ENCODE measurements around the gene CTXND1.
A peak's percentile ranks its signal among the peaks of the same experiment; 100 is the strongest.

CTXND1 gene

DNA sequence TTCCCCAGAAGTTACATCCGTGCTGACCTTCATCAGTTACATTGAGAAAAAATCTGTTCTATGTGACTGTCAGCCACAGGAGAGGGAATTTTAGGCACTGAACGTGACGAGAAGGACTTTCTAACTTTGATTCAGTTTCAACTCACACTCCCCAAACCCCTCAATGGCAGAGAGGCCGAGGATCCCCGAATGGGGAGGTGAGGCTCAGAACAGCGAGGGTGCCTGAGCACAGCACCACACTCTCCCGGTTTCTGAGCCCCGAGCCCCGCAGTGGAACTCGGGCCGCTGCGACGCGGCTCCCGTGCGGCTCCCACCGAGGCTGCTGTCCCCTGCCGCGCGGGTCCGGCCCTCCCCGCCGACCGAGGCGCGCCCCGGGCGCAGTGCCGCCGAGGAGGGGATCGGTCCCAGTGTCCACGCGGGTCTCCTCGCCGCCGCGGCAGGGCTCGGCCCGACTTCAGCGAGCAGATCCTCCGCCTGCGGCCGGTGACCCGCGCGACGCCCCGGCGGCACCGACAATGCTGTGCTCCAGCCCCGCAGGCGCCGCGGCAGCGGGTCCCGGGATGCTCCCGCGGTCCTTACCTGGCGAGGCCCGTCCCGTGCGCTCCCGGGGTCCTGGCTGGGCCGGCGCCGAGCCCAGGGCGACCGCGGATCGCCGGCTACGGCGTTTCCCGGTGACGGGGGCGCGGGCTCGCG lies 439 bp downstream of the CTXND1 start:
- no peak for DNase-seq (ENCODE audit: low spot score)

DNA sequence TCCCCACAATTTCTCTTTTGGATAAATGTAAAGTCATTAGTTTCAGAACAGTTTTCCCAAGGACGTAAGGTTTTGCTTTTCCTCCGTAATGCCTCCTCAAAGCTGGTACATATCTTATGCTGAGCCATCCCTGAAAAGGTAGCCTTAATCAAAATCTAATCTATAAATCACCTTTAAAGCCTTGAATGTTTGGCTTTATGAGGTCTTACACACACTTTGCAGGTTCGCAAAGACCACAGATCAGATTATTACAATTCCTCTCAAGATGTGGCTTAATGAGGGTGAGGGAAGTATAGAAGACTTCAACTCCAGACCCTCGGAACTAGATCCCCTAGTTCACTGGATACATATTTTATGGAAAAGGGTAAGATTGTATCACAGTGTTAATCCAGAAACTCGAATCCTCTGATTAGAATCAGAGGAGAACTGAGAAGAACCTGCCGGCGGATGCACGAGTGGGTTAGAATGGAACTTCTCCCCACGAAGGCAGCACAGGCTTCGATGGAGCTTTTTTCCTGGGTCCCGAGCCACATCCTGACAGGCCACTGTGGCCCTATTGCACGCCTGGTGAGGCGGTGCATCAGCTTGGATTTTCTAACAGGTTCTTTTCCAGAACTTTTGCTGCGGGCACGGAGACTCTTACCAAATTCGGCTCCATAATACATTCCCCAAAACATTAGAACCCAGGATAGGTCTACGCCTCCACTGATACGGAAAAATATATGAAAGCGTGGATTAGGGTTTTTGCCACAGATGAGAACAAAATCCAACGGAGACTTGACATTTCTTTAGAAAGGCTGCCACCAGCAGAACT lies 1.2 kb downstream of the CTXND1 start:
- DNase-seq (ENCODE audit: low spot score) = no peak

DNA sequence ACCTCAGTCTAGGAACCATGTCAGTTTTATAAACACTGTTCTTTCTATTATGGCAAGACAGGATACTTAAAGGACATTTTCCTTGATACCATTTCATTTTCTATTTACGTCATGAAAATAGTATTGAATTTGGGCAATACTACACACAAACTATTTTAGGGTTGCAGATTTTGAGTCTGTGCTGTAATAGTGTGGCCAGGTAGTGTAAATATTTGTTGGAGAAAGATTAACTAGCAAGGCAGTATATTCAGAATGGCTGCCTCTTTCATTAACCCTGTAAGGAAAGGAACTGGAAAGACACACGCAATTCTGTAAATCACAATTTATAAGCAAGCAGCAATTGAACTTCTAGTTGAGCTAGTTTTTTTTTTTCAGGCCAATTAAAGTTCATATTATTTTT lies 2.0 kb downstream of the CTXND1 start:
- DNase-seq (ENCODE audit: low spot score) = no peak

DNA sequence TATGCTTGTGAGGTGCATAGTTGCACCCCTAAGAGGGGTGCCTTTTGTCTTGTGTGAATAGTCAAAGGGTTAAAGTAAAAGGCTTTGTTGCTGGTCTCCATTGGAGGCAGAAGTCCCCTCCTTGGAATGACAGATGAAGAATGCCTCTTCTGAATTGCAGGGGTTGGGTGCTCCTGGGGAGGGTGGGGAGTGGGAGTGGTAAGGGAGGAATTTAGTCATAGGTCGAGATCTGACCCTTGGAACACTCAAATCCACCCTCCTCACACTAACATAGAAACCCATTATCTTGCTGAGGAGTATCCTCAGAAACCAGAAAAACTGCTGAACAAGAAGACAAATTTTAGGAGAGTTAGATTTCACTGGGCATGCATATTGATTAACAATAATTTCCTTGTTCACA lies 4.7 kb downstream of the CTXND1 start:
- no peak for DNase-seq (ENCODE audit: low spot score)

DNA sequence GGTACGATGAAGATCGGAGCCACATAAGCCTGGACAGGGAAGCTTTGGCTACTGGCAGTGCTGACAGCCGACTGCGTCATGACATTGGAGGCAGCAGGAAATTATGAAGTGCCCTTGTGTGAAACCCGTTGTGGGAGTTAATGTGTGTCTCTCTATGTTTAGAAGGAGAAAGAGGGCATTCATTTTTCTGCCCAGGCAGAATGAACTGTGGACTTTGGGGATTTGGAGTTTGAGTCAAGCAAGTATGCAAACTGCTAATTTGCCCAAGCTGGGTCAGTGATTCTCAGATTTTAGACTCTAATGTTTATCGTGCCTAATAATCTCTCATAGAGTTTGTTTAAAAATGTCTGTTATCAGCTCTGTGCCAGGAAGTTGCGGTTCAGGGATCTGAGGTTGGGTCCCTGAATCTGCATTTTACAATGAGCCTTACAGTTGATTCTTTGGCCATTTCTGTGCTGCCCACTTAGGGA lies 5.6 kb downstream of the CTXND1 start:
- peak; percentile 59 for DNase-seq (ENCODE audit: low spot score)

DNA sequence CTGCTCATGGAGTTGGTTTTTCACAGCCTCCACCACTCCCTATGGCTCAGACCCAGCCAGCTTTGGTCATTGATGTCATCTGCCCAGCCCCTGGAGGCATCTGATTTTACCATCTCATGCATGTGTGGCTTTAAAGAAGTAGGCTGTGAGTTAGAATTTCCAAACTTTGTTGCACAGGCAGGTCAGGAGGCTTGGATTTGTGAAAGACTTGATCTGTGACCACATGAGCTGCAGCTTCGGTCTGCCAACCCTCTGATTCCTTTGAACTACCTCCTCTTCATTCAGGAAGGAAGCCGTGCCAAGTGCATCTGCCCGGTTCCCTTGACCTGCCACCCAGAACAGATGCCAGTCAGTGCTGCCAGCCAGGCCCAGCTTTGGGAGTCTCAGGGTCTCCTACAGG lies 9.2 kb downstream of the CTXND1 start:
- peak; percentile 52 for DNase-seq (ENCODE audit: low spot score)

DNA sequence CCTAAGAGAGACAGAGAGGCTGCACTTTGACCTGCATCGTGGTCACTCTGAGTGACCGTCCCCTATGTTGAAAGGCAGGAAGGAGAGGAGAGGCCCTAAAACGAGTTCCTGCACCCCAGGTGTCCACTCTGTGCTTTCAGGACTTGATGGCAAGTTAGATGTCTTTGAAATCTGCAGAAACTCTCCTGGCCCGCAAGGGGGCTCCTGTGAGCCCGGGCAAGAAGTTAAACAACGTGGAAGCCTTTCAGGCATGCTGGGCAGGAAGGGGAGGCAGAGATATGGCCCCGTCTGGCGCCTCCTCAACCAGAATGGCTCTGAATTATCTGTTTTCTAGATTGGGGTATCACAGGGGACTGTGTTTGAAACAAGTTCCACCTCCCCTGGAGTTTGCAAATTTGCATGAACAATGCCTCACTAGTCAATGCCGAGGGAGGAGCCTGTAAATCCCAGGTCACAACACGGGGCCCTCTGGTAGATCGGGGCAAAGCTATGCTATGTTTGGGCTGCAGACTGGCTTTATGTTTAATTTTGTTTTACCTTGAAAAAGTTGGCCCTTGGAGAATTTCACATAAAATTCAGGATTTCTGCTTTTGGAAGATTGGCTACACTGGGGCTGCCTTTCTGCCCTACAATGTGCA lies 9.8 kb downstream of the CTXND1 start:
- no peak for DNase-seq (ENCODE audit: low spot score)

DNA sequence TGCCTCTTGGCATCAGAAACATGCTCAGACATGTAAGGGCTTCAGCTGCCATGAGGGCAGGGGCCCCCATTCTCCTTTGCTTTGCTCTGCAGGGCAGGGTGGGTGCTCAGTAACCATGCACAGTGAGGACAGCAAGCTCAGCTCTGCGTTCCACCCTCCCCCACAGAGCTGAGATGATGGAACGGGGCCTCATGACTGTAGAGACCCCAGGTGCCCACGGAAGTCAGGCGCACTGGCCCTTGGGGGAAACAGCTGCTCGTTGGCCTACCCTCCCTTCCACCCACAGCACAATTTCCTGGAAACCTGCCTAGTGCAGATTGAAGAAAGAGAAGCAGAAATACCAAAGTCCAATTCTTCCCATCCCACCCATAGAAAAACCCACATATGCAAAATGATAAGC lies 10.5 kb downstream of the CTXND1 start:
- no peak for DNase-seq (ENCODE audit: low spot score)

DNA sequence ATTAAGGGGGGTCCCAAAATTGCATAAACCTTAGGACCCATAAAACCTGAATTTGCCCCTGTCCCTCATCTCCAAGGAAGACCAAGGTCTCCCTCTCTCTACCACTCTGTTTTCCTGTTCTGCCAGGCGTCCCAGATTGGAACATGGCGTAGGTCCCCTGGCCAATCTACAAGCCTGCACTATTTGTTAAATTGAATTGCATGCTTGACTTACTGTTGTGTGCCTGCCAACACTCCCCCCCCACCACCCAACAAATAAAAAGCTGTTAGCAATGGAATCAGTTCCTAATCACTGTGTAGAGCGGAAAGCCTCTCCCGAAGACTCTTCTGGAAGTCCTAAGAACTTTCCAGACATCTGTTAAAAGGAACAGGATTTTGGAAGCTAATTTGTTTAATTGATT lies 11.7 kb downstream of the CTXND1 start:
- DNase-seq (ENCODE audit: low spot score) = peak; percentile 66

DNA sequence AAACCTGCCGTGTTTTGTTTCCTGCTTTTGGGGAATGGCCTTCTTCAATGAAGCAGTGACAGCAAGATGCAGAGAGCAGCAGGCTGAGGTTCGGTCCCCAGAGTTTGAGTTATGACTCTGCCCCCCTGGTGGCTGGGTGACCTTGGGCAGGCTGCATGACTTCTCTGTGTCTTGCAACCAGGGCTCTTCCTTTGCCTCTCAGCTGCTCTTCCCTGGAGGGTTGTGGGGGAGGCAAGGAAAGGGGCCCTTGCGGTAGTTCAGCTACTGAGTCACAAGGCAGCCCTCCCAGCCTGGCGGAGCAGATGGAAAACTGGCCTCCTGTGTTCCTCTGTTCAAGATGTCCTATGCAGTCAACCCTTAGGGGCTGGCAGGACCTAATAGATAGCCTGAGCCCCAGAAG lies 17.1 kb downstream of the CTXND1 start:
- DNase-seq (ENCODE audit: low spot score) = no peak

DNA sequence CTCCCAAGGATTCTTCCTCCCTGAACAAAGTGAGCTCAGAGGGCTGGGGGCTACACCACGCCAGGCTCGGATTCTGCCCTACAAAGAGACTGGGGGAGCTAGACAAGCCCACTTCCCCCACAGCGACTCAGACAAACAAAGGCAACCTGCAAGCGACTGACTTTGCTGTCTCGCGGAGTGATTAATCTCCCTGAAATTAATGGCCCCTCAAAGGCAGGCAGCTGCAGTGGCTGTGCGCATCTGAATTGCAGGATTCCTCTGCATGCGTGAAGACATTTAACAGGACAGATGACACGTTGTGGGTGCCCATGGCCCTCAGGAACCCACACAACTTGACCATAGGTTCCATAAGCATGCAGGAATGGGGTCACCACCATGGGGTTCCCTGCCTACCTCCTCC lies 18.4 kb downstream of the CTXND1 start:
- no peak for DNase-seq (ENCODE audit: low spot score)

DNA sequence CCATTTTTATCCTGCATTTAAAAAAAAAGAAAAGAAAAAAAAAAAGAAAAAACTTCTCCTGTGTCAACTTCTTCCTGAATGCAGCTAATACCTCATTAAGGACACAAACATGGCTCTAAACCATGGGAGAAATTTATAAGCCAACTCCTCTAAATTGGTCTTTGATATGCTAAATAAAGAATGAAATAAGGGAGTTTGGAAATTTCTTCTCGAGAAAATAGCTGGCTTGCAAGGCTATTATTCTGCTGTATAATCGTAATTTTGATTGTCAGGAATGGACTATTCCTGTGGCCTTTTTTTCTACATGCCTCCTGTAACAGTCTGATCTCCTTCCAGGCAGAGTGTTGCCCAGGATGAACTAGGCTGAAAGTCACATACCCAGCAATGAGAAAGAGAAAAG lies 20.6 kb downstream of the CTXND1 start:
- no peak for DNase-seq (ENCODE audit: low spot score)

DNA sequence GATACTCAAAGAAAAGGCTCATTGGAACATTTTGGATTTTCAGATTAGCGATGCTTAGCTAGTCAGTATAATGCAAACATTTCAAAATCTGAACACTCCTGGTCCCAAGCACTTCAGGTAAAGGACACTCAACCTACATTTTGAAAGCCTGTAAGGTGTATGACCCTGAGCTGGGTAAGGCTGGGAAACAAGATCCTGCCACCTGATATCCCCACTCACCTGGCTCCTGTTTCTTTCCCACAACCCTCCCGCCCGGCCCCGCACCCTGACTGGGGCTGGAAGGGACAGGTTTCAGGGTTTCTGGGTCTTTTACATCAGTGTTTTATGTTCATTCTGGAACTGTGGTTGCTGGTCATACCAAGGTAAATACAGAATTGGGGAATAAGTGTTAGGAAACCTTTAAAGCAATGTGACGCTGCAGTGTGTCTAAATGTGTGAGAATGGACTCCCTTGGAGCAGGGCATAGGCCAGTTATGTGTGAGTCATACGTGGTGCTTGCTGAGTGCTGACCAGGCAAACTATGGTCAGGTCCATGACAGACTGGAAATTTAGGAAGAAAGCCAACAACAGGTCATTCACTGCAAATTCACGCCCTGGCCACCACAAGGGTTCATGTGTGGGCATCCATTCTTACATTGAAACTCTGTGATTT lies 22.9 kb downstream of the CTXND1 start:
- no peak for DNase-seq (ENCODE audit: low spot score)

DNA sequence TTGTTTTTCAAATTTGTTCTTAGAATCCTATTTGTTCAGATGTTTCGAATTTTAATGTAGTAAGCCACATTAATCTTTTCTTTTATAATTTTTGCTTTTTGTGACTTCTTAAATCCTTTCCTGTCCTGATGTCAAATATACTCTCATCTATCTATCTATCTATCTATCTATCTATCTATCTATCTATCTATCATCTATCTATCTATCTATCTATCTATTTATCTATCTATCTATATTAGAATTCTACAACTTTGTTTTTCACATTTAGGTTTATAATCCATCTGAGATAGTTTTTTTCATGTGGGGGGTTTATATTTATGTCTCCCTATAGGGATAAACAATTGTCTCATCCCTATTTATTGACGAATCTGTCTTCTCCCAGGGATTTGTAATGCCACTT lies 32.1 kb downstream of the CTXND1 start:
- no peak for DNase-seq (ENCODE audit: low spot score)

DNA sequence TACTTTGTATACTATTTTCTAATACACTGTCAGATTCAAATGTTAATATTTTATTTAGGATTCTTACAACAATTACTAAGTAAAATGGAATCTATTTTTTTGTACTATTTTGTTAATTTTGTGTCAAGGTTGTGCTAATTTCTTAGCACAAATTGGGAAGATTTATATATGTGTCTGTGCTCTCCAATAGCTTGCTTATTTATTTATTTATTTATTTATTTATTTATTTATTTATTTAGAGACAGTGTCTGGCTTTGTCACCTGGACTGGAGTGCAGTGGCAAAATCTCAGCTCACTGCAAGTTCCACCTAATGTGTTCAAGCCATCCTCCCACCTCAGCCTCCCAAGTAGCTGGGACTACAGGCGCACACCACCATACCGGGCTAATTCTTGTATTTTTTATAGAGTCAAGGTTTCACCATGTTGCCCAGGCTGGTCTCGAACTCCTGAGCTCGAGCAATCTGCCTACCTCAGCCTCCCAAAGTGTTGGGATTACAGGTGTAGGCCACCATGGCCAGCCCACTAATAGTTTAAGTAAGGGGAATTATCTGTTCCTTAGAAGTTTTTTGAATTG lies 34.6 kb downstream of the CTXND1 start:
- DNase-seq (ENCODE audit: low spot score) = no peak

DNA sequence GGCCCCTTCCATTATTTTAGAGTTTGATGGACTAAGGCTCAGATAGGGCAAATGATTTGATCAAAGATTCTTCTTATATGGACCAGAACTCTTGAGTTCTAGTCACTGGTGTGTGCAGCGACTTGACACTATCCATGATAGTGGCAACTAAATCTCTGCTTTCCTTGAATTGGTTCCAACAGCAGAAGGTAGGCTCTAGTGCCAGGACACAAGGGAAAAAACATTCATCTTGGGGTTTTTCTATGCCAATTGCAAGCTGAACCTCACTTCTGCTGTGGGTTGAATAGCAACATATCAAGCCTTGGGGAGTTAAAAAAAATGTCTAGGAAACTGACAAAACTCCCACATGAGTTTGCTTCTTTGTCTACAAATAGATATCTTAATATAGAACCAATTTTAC lies 35.1 kb downstream of the CTXND1 start:
- DNase-seq (ENCODE audit: low spot score) = no peak

DNA sequence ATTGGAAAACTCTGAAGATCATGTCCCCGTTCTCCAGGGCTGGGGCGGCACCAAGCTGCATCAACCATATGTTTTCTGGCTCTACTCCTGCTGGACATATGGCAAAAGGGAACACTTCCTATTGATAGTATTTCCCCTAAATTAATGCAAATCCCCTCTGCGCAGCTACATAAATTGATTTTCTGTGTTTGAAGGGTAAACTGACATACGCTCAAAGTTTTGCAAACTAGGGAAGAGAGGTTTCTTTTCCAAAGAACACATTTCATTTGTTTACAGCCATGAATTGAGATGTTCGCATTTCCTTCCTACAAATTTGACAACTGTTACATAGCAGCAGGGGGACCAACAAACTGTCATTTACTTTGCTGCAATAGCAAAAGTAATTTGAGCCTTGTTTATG lies 35.9 kb downstream of the CTXND1 start:
- no peak for DNase-seq (ENCODE audit: low spot score)

DNA sequence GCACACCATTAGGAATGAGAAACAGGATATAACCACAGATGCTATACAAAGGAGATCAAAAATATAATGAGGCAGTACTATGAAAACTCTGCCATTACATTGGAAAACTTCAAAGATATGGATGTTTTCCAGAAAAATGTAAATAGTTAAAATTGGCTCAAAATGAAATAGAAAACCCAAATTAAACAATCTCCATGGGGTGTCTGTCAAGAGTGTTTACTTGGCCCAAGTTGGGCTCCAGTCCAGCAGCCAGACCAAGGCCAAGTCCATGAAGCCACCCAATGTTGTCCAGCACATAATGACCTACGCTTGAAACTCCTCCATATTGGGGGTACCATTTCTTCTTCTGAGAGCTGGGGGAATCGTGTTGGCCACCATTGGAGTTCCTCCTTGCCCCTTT lies 37.1 kb downstream of the CTXND1 start:
- no peak for DNase-seq (ENCODE audit: low spot score)

DNA sequence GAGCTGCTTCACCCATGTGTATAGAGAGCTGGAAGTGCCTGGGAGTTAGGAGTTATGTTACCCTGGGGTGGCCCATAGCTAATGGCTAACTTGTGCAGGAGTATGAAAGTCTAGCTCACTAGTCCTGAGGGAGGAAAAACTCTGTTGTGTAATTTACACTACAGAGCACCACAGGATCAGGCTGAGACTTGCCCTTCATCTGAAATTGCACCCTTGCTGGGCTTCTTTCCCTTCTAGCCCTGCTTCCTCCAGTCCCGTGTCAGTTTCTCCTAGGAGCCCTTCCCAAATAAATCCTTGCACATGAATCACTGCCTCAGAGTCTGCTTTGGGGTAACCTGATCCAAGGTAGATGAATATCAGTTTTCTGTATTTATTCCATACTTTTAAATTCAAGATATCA lies 40.0 kb downstream of the CTXND1 start:
- DNase-seq (ENCODE audit: low spot score) = no peak

DNA sequence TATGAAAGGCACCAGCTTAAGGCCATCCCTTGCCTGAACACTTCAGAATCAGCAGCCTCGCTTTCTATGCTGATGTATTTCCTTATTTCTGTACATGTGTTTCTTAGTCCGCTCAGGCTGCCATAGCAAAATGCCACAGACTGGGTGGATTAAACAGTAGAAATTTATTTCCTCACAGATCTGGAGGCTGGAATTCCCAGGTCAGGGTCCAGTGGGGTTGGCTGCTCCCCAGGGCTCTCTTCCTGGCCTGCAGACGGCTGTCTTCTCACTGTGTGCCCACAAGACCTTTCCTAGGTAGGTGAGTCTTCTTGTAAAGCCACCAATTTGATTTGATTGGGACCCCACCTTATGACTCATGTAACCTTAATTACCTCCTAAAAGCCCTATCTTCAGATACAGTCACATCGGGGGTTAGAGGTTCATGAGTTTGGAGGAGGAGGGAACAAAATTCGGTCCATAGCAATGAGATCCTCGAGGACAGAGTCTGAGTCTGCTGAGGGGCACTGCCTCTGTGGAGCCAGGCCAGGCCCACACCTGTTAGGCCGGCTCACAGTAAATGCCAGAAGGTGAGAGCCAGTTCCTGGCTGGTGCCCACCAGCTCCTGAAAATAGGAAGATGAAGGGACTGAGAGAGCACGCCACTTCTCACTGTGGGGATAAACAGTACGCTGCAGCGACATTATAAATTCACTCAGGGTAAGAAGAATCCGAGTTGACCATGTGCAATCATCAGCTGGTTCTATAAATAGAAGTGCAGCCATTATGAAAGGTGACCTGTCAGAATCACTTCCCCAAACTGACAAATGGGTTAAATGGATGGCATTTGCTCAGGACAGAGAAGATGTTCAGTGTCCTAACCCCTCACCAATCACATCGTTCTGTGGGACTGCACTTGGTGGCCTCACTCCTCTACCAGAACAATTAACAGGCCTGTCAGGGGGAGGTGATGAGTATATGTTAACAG lies 41.1 kb downstream of the CTXND1 start:
- no peak for DNase-seq (ENCODE audit: low spot score)
